Gastroesophageal sphincter (tissue), 3 donors: Measurements from ENCODE around the gene SLC39A11.

Experiments used
- CTCF ChIP-seq, 4 experiments: fragments of 200-600 bp in 2 of 4; fragments of 450-650 bp in 2 of 4; sonication (generic) in 1 of 4; IDR thresholded peaks; one replicate each; pipeline ENCODE4 v1.5.1; 2017 to 2019; ENCODE audit warnings: antibody characterized with exemption in 4 of 4, mild to moderate bottlenecking in 2 of 4, moderate library complexity in 2 of 4
- EP300 ChIP-seq: sonication (generic); formaldehyde crosslinking; IDR thresholded peaks from one replicate; pipeline ENCODE4 v1.6.1; 2017; ENCODE audit warnings: antibody characterized with exemption, mild to moderate bottlenecking
- POLR2A ChIP-seq, 2 donors: fragments of 450-650 bp; IDR thresholded peaks; one replicate each; pipeline ENCODE4 v1.6.1; 2017; ENCODE audit warnings: antibody characterized with exemption in 2 of 2, mild to moderate bottlenecking in 2 of 2, moderate library complexity in 1 of 2
- POLR2AphosphoS5 ChIP-seq: sonication (generic); formaldehyde crosslinking; IDR thresholded peaks from one replicate; pipeline ENCODE4 v1.6.1; 2017; ENCODE audit warnings: antibody characterized with exemption

- TF ChIP-seq CTCF (IDR thresholded peaks at IDR 0.05) (no peak), POLR2A (IDR thresholded peaks at IDR 0.05) (no peak), EP300 (no peak), POLR2AphosphoS5 (no peak)
Observed at GRCh38 chr17:72825218-72825617, 267.3 kb downstream of the SLC39A11 start.
